Mesenteric fat pad (tissue), 1 donor: Measurements from ENCODE around the gene RGS12. TPM values are rescaled to one million over a fixed set of nuclear protein-coding genes. Genes with fewer than 3 reads are reported as not detected.

Experiments used
- DNase-seq: peaks from one replicate; pipeline ENCODE4 v3.0.0-alpha.2; 2020; ENCODE audit warnings: low spot score
- total RNA-seq: library from RNA; stranded (reverse); fragmentation: NEBNext Ultra II Directional; extraction: Animal tissue kit (Norgen Biotek cat#: 25700); gene quantifications from one replicate; pipeline ENCODE4 v1.2.1, GENCODE V29; 2021
- donor health status: DM: yes; HTN: yes; CAD: no.

RGS12 gene
- total RNA-seq, 1 donor from 2014 or later = 26.3 TPM

DNA sequence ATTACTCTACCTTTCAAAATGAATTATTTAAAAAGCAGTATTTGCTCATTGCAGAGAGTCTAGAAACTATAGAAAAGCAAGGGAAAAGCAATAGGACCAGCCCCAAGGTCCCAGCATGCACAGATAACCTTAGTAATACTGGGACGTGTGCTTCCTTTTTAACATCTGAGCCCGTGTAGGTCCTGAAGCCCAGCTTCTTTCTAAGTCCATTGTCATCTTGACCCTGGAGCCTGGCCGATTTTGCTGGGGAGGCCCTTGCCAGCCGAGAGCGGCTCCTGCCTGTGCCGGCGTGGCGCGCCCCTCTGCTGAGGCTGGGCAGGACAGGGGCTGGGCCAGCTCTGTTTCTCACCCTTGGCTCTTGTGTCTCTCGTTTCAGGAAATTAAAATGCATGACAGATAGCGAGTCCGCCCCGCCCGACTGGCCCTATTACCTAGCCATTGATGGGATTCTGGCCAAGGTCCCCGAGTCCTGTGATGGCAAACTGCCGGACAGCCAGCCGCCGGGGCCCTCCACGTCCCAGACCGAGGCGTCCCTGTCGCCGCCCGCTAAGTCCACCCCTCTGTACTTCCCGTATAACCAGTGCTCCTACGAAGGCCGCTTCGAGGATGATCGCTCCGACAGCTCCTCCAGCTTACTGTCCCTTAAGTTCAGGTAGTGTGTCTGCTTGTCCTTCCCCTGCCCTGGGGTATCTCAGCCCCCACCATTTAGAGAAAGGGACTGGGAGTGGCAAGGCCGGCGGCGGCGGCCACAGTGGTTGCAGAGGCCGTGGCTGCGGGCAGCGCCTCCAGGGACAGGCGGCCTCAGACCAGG lies 39.8 kb upstream of the RGS12 start:
- DNase-seq = peak; percentile 78

DNA sequence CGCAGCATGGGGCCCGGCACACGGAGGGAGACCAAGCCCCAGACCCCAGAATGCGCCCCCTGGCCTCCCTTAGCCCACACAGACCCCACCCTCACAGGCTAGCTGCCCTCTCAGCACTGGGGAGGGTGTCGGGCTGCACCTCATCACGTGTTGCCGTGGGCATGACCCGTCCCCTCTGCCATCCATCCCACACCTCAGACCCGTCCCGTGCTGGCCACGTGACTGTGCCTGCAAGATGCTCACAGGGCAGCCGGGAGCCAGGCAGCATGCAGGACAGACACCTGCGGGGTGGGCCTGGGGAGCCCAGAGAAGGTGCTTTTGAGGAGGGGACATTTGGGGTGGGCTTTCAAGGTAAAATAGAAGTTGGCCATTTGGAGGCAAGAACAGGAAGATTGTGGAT lies 39.0 kb upstream of the RGS12 start:
- DNase-seq = peak; percentile 47

- peak; percentile 89 for DNase-seq
Measured at GRCh38 chr4:3254302-3255131, 38.3 kb upstream of the RGS12 start.

DNA sequence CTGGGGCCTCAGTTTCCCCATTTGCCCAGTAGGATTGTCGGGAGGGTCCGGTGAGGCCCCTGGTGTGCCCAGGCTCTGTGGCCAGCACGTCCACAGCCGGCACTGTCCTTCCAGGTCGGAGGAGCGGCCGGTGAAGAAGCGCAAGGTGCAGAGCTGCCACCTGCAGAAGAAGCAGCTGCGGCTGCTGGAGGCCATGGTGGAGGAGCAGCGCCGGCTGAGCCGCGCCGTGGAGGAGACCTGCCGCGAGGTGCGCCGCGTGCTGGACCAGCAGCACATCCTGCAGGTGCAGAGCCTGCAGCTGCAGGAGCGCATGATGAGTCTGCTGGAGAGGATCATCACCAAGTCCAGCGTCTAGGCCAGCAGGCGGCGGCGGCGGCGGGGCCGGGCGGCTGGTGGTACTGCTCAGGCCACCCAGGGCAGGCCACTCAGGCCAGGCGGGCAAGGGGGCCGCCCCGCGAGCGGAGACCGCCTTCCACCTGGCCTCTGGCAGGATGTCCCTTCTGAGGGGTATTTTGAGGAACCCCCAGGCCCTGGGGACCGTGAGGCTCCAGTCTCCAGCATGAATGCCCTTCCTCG lies 37.1 kb upstream of the RGS12 start:
- DNase-seq = peak; percentile 72

GRCh38 chr4:3256230-3257102 lies 36.4 kb upstream of the RGS12 start:
- peak; percentile 72 for DNase-seq

GRCh38 chr4:3257103-3257555 lies 35.7 kb upstream of the RGS12 start:
- peak; percentile 84 for DNase-seq

GRCh38 chr4:3257556-3258482 lies 35.0 kb upstream of the RGS12 start:
- peak; percentile 87 for DNase-seq

DNA sequence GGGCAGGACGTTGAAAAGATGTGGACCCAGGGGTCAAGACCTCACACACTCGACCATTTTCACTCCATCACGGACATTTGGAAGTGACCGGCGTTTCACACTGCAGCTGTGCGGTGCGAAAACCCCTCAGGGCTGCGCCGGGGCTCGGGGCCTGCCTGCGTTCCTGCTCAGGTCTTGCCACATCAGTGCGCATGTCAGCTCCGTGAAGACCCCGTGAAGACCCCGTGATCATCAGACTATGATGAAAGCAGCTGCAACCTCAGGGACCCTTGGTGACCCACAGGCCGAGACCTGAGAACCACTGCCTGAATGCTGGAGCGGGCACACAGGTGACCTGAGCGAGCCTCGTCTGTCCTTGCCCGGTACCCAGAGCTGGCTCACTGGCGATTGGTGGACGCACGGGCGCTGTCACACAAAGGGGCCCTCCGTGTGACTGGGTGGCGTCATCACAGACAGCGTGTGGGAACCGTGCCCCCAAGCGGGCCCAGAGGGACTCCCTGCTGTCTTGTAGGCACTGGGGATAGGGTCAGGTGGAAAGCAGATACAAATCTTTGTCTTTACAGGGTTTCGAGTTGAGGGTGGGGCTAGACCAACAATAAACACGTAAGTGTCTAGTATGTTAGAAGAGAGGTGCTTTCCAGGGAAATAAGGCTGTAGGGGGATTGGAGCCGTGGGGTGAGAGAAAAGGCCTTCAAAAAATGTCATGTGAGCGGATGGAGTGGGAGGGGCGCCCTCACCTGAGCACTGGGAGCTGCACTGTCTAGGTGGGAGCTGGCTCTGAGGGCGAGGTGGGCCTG lies 31.2 kb upstream of the RGS12 start:
- peak; percentile 83 for DNase-seq

DNA sequence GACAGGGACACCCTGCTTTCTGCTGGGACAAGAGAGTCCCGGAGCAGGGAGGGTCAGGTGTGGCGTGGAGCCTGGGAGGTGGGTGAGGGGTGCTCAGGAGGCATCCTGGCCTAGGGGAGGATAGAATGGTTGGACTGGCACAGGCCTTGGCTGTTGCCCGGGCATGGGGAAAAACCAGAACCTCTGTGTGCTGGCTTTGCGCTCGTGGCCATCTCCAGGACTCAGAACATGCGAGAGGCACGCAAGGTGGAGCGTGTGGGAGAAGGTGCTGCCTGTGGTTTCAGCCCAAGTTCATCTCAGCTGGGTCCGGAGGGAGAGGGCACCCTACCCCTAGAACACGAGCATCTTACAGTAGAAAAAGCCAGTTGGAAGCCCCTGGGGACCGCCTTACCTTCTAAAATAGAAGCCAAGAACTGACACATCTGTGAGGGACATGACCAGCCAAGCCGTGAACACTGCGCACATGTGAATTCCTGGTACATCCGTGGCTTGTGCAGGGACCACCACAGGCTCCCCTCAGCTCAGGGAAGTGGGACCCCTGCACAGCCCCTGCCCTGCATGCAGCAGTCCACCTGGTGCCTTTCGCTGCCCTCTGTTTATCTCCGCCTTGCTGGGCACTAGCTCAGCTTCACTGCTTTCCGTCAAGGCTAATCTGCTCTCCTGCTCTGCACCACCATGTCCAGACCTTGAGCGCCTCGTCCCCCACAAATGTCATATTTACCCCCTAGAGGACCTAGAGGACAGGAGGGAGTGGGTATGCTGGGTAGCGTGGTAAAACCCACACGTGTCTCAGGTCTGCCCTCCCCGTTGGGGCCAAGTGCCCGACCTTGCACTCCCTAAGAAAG lies 30.4 kb upstream of the RGS12 start:
- DNase-seq = peak; percentile 71

GRCh38 chr4:3263053-3263875 lies 29.6 kb upstream of the RGS12 start:
- DNase-seq = peak; percentile 85

DNA sequence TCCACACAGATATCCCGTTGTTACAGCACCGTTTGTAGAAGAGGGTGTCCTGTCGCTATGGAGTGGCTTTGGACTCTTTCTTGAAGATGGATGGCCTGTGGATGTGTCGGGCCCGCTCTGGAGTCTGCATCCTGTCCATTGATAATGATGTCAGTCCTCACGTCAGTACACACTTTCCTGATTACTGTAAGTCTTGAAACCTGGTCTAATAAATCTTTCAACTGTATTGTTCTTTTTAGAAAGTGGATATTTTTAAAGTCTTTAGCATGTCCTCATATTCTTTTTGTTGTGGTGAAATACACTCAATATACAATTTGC lies 29.0 kb upstream of the RGS12 start:
- no peak for DNase-seq

GRCh38 chr4:3266076-3266475 lies 26.7 kb upstream of the RGS12 start:
- DNase-seq = no peak

- DNase-seq = no peak
Measured at GRCh38 chr4:3267576-3268394, 25.0 kb upstream of the RGS12 start.

DNA sequence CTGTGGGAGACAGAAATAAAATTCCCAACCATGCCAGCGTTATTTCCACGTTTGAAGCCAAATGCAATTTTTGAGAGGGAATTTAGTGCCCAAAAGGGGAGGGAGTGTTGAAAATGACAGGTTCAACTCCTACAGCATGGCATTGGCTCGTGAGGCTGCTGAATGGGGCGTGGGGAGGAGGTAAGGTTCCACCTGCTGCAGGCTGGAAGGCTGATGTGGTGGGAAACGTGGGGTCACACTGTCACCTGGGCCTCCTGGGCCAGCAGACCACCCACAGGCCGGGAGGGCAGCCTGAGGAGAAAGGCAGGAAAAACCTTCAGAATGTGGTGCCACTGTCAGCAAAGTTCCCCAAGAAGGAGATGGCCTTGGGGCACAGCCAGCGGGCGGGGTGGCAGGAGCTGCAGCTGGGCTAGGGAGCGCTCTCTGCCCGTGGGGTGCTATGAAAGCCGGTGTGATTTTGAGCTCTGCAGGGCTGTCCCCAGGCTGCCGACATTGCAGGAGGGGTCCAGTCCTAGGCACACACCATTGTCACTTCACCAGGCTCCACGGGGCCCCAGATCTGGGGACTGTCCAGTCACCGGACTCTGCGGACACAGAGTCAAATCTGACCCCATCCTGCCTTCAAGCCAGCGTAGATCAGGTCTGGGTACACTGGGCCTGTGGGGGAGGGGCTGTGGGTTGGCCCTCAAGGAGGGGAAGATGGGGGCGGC lies 24.3 kb upstream of the RGS12 start:
- peak; percentile 83 for DNase-seq

DNA sequence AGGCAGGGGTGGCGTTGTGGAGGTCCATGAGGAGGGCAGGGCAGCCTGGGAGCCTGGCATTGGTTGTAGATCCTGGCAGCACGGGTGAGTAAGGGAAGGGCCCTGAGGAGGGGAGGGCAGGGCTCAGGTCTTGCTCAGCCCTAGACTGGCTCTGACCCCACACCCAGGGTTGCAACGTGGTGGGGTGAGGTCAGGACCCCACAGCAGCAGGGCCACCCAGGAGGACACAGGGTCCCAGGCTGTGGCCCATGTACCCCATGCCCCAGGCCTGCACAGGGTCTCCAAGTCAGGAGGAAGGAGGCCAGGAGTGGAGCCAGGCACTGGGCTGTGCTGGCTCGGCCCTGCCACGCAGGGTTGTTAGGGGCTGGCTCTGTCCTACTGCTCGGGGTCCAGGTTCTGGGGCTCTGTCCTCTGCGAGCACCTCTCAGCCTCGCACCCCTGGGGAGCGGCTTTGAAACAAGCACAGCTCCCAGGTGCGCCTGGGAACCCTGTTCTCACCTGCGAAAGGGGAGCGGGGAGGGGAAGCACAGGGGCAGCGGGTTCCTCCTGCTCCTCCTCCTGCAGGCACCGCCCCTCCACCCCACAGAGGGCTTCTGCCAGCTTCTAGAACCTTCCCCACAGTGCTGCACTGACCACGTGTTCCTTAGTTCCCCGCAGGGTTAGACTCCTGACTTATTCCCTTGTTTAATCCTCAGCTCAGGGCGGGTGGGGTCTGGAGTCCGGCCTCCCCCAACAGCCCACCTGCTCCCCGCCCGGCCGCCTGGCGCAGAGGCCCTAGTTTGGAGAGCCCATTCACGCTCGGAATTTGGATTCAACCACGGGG lies 23.5 kb upstream of the RGS12 start:
- DNase-seq = peak; percentile 88
